Left hindlimb (tissue), 1 donor: ENCODE results near the gene TXN2.
"Not testable (repeated sequence)": the region's sequence is repeated elsewhere in the genome, so short reads cannot be mapped to it uniquely, and the experiment has no call there.

ENCODE experiments used
- DNase-seq: peaks from one replicate; pipeline ENCODE4 v3.0.0-alpha.2; 2018

TXN2 gene

DNA sequence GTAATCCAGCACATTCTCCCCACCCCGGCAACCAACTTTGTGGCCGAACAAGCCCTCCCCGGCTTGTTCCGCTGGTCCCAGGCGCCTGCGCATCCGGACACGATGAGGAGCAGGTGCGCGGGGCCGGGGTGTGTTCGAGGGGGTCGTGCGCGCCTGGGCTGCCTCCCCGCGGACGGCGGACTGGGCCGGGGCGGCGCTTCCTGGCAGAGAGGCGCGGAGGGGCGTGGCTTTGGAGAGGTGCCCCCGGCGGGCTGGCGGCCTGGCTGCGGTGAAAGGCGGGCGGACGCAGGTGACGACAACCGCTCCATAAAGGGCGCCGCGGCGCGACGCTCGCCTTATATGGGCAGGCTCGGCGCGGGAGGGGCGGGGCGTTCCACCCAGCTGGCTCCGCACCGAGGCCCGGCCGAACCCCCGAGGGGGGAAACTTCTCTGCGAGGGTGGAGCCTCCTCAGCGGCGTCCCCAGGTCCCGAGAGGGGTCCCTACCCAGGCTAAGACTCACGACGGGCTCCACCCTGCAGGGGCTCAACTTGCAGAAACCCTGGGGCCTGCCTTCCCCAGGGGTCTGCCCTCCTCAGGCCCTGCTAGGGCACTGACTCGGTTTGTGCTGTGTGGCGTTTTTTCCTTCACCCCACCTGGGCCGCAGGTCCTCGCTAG, 26.4 kb downstream of the TXN2 start:
- peak; percentile 89 for DNase-seq

- no peak for DNase-seq
These were observed 27.5 kb downstream of the TXN2 start for GRCh38 chr22:36453855-36454378.

DNA sequence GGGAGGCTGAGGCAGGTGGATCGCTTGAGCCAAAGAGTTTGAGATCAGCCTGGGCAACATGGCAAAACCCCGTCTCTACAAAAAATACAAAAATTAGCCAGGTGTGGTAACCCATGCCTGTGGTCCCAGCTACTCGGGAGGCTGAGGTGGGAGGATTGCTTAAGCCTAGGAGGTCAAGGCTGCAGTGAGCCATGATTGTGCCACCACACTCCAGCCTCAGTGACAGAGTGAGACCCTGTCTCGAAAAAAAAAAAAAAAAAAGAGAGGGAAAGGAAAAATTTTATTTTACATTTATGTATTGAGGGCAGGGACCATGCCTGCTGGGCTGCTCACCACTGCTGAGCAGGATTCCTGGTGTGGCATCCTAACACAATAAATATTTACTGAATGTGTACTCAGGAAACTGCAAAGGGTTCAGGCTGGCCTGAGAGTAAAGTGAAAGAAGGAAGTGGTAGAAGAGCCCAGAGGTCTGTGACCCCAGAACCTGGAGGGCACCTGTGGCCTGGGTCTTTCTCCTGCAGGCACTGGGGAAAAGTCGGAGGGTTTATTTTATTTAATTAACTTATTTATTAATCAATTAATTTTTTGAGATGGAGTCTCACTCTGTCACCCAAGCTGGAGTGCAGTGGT, 28.3 kb downstream of the TXN2 start:
- not testable (repeated sequence) for DNase-seq

DNA sequence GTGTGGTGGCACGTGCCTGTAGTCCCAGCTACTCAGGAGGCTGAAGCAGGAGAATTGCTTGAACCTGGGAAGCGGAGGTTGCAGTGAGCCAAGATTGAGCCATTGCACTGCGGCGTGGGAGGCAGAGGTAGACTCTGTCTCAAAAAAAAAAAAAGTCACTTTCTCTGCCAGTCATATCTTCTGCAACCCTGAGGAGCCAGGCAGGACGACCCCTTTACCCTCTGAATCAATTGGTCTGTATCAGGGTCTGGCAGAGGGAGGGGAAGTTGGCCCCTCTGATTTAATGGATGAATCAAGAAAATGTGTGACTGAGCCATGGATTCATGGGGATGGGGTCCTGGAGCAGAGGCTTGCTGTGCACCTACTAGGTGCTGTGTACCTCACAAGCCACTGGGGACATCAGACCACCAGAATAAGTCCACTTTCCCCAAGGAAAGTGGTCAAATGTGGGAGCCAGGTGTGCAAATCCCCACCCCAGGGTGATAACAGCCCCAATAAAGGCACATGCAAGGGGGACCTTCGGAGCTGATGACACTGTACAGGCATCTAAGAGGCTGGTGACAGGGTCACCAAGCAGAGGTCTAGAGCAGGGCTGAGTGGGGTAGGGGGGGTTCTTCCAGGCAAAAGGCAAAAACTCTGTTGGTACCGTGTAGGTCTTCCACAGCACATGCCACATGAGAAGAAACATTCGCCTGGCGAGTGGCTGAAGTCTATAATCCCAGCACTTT, 29.0 kb downstream of the TXN2 start:
- DNase-seq, result no peak

- DNase-seq, result not testable (repeated sequence)
These were observed 30.5 kb downstream of the TXN2 start for GRCh38 chr22:36450923-36451322.

DNA sequence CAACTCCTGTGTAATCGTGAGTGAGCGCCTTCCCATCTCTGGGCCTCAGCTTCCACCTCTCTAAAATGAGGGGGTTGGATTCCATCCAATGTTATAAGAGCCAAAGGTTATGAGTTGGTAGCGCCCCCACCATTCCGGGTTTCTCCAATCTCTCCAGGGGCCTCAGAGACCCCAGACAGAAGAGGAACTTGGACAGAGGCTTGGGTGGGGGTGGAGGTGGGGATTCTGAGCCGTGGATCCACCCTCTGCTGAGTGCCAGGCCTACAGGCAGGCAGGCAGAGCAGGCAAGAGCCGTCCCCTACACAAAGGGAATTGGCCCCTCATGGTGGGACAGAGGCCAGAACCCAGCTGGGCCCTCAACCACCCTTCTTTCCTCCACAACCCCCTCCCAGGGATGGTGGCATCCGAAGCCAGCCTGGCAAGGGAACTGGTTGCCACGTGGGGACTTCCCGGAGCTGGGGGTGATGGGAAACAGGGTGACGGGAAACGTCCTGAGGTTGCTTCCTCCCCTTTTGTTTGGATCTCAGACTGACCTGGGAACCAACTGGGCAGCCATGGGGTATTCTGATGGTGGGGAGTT, 31.8 kb downstream of the TXN2 start:
- no peak for DNase-seq

GRCh38 chr22:36447632-36448031, 33.8 kb downstream of the TXN2 start:
- DNase-seq, result no peak

DNA sequence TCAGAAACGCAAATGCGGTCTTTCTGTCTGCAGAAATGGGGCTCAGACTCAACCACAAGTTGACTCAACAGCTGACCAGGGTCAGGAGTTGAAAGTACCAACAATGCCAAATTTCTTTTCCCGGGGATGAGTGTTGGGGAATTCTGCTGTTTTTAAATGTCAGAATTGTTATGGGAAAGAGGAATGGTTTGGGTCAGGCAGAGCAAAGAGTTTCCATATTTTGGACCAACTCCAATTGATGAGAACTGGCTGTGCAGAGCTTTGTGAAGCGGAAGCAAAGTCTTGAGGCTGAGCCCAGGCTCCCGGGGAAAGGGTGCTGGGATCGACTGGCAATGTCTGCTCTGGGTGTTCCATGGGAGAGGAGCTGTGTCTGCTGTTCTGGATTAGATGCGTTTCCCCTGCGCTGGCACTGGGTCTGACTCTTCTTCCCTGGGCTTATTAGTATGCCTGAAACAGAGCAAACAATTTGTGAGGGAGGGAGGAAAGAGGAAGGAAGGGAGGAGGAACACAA, 36.2 kb downstream of the TXN2 start:
- DNase-seq, result no peak

DNA sequence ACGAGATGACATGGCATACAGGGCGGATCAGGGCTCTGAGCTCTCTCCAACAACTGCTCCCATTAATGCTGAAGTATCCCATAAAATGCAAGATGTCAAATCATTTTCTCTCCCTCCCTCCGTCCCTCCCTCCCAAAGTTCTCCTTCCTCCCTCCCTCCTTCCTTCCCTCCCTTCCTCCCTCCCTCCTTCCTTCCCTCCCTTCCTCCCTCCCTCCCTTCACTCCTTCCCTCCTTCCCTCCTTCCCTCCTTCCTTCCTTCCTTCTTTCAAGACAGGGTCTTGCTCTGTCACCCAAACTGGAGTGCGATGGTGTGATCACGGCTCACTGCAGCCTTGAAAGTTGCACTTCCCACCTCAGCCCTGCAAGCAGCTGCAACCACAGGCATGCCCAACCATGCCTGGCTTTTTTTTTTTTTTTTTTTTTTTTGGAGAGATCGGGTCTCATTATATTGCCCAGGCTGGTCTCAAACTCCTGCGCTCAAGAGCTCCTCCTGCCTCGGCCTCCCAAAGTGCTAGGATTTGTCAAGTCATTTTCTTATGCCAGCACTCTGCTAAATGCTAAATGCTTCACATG, 38.2 kb downstream of the TXN2 start:
- DNase-seq, result no peak

DNA sequence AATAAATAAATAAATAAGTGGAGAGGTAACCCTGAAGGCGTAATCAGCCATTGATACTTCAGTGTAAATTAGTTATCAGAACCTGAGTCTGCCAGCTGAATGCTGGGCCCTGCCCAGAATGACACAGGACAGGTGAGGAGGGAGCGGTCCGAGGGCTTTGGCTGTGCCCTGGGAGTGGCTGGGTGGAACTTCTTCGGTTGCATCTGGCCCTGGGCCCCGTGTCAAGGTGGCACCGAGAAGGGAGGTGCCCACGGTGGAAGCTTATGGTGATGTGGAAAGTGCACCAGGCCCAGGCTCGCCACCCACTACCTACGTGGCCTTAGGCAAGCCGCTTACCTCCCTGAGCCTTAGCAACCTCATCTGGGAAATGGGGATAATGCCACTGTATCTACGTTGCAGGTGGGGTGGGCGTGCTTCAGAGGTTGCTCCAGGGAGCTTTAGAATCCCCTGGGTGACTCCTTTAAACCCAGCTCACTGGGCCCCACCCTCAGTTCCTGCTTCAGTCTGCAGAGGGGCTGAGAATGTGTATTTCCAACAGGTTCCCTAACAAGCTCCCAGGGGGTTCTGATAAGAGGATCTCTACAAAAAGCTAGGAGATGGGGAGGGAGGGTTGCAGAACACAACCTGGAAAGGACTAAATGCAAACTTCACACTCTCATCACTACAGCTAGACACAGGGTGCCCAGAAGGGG, 38.8 kb downstream of the TXN2 start:
- no peak for DNase-seq

DNA sequence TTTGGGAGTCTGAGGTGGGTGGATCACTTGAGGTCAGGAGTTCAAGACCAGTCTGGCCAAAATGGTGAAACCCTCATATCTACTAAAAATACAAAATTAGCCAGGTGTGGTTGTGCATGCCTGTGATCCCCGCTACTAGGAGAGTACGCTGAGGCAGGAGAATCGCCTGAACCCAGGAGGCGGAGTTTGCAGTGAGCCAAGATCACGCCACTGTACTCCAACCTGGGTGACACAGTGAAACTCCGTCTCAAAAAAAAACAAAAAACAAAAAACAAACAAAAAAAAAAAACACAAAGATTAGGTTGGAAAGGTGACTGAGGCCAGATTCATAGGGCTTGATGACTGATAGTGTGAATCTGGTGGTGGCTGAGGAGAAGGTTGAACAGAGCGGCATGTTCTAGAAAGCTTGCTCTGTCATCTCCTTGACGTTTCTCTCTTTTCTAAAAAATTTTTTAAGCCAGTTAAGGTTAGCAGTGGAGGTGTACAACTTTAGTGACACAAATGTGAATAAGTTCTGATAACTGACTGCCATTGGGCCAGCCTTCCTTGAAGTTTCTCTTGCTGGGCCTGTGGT, 40.9 kb downstream of the TXN2 start:
- DNase-seq, result no peak

DNA sequence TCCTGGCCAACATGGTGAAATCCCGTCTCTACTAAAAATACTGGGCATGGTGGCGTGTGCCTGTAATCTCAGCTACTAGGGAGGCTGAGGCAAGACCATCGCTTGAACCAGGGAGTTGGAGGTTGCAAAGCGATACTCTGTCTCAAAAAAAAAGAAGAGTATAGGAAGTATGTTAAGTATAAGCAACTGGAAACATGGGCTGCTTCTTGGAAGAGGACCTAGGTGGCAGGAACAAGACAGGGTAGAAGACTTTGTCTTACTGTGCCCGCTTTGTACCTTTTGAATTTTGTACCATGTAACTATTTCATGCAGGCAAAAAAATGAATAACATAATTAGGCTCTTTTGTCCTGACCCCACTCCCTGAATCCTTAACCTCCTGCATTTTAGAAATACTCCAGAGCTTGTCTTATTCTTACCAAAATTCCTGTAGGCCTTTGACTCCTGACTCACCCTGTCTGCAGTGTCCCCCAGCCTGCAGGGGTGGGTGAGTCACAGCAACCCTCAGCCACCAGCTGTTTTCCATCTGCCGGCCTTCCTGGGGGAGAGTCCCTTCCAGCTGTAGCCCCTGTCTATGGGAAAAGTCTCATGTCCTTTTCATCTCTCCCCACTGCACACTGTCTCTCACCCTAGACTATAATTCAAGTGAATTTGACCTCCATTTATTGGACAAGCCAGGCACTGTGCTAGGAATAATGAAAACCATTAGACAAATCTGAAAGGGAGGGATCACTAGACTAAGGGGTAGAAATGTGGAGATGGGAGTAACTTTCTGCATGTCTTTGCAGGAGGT, 41.8 kb downstream of the TXN2 start:
- no peak for DNase-seq

DNA sequence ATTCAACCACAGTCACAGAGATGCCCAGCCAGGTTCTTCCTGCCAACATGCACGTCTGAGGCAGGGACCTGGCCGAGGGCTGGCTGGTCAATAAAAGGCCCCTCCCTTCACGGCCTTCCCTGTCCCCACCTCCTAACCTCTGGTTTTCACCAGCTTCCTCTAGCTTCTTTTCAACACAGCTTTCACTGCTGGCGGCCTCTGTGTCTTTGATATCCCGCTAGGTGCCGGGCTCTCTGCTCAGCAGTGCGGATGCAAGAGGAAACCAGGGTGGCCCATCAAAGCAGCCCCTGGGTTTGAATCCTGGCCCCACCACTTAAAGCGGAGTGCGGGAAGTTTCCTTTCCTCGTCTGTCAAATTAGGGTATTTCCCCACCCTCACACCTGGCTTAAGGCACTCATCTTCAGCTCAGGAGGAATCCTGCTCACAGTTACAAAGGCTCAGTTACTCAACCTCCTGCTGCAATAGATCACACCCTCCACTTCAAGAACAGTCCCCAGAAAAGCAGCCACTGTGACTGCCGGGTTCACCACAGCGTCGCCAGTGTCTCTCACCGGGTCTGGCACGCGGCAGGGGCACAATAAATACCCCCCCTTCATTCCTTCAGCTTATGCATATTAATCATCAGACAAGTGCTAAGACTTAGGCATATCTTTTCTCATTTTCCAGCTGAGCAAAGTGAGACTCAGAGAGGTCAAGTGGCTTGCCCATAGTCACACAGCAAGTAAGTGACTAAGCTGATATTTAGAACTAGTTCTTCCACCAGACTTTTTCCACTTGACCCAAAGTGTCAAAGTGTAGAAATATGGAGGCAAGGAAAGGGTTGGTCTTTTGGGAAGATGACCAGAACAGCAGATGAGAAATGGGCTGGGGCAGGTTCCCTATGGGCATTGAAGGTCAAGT, 45.7 kb downstream of the TXN2 start:
- no peak for DNase-seq

- no peak for DNase-seq
These were observed 47.9 kb downstream of the TXN2 start for GRCh38 chr22:36433318-36434231.

DNA sequence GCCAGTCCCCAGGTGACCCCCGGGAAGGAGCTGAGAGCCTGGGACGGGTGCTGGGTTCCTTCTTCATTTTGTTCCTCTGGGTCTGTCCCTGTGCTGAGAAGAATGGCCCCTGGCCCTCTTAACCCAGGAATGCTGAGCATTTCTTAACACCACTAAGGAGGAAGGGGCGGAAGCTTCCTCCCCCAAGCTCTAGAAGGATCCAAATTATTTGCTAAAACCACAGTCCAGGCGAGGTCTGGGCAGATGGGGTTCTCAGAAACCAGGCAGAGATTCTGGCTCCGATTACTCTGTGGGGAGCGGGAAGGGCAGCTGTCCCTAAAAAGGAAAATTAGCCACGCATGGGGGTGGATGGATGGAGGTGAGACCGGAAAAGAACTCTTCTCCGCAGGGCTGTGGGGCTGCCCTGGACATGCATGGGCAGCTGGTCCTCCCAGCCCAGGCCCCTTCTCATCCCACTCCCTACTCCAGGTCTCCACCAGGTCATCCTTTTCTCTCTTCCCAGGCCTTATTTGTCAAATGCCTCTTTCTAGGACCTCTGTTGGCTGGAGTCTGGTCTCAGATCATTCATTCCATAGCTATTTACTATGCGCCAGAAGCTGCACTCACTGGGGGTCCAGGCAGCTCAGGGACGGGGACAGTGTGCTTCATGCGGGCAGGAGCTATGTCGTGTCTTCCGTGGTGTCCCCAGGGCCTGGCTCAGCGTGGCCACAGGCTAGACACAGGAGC, 48.7 kb downstream of the TXN2 start:
- no peak for DNase-seq

GRCh38 chr22:36431977-36432376, 49.5 kb downstream of the TXN2 start:
- DNase-seq, result no peak

DNA sequence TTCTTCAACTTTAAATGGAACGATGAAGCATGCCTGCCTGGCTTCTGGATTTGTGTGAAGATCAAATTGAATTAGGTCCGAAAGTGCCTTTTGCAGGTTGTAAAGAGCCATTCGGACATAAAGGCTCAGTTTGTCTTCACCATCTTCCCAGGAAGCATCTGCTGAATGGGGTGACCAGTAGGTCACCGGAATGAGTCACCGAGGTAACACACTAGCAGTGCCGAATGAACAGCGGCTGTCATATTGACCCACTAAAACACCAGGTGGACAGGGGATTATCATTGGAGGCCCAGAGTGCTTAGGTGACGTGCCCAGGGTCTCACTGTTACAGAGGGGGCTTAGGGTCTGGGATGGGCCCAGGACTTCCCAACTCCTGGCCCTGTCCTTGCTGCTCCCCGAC, 50.6 kb downstream of the TXN2 start:
- DNase-seq, result no peak

DNA sequence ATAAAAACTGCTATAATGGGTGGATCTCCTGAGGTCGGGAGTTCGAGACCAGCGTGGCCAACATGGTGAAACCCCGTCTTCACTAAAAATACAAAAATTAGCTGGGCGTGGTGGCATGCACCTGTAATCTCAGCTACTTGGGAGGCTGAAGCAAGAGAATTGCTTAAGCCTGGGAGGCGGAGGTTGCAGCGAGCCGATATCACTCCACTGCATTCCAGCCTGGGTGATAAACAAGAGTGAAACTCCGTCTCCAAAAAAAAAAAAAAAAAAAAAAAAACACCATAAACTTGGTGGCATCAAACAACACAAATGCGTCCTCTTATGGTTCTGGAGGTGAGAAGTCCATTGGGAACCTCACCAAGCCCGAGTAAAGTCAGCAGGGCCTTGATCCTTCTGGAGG, 53.5 kb downstream of the TXN2 start:
- DNase-seq, result not testable (repeated sequence)
